ENCODE measurements around the gene GHR.

The GHR gene

DNA sequence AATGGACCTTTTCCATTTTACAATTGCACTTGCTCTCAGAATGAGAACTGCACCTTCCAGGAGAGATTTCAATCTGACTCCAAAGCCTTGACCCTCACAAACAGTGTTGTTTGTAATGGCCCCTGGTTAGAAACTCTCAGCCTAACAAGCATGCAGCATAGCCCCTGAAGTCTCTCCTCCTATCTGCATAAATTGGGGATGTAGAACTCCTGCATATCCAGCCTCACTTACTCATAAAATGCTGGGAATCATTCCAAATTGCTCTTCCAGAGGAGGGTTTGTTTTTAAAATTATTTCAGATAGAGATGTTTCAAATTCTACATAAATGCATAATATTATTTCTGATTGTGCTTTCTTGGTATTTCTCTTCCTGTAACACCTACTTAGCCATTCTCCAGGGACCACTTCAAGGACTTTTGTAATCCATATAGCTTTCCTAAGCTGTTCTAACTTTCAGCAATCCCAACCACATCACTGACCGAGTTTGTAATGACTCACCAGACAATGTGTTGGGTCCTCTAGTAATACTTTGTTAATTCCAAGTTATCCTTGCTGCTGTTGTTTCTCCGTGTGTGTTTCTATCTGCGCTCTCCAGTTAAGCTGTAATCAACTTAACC is 189.6 kb downstream of the GHR start:
- no peak for DNase-seq

DNA sequence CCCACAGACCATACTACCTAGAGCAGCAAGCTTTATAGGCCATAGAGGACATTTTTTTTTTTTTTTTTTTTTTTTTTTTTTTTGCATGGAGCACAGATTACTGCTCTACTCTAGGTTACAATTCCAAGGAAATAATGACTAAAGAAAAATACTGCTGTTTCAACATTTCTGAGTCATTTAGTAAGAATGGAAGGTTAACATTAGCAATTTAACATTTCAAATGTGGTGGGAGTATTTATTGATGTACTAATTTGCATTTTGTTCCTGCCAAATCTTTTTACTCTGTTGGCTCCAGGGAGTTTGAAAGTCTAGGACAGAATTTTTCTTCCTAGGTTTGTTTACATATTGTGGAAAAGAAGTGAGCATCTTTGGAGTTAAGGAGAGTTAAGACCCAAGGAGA is 191.3 kb downstream of the GHR start:
- no peak for DNase-seq

- DNase-seq: no peak
Observed at GRCh38 chr5:42620579-42621216, 197.5 kb downstream of the GHR start.

- no peak for DNase-seq
Observed at GRCh38 chr5:42621242-42621641, 198.0 kb downstream of the GHR start.

DNA sequence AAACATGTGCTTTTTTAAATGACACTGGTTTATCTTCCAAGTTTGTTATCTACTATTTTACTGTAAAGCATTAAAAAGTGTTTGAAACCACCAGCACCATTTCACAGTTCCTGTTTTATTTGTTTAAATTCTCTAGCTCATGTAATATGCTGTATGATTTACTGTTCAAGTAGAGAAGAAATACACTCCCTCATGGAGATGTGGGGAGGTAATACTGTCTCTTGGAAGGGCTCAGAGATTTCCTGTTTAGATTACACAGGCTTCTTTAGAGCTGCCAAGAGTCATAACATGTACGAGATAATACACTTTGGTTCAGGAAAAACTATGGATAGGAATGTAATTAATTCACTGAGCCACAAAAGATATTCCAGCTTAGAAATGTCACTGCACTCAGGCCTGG is 198.4 kb downstream of the GHR start:
- no peak for DNase-seq

DNA sequence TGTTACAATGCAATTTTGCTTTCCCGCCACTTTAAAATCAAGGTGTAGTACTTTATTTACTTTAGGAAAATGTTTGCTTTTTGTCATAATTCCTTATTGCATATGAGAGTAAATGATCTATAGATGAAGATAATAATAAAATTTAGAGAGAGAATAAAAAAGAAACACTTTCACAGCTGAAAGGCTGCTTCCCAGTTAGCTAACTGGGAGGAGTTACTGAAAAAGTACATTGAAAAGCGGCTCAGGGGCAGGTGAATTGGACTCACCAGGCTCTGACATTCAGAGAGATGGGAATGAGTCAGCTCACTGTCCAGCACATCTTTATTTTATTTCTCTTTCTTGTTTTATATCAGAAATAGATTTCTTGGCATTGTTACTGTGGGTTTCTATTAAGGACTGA is 201.7 kb downstream of the GHR start:
- DNase-seq: no peak

DNA sequence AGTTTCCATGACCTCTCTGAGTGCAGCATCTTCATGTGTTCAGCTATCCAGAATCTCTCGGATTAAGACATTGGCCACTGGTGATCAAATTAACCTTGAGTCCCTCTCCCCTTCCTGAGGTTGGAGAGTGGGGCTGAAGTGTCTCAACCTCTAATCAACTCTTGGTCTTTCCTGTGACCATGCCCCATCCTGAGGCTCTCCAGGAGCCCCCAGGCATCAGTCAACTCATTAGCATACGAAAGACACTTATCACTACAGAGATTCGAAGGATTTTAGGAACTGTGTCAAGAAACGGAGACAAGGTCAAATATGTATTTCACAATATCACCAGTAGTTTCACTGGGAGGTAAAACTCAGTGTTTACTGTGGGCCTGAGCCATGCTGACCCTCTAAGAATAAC is 203.2 kb downstream of the GHR start:
- no peak for DNase-seq

DNA sequence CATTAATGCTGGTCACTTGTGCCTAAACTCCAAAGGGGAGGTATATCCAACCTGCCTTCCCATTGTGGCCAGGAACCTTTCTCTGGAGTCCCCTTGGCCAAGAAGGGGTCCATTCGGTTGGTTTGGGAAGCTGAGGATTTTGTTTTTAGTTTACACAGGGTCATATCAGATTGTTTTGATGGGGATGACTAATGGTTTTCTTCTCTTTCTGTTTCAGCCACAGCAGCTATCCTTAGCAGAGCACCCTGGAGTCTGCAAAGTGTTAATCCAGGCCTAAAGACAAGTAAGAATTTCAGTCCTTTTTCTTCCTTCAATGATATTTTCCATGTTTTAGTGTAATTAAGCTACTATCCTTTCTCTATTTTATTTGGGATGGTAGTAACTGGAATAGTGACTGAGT is 205.6 kb downstream of the GHR start:
- DNase-seq: no peak

DNA sequence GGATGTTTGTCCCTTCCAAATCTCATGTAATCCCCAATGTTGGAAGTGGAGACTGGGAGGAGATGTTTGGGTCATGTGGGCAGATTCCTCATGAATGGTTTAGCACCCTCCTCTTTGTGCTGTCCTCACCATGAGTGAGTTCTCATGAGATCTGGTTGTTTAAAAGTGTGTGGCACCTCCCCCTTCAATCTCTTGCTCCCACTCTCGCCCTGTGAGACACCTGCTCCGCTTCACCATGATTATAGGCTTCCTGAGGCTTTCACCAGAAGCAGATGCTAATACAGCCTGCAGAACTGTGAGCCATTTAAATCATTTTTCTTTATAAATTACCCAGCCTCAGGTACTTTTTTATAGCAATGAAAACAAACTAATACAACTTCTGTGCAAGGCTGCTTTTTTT is 206.0 kb downstream of the GHR start:
- no peak for DNase-seq

DNA sequence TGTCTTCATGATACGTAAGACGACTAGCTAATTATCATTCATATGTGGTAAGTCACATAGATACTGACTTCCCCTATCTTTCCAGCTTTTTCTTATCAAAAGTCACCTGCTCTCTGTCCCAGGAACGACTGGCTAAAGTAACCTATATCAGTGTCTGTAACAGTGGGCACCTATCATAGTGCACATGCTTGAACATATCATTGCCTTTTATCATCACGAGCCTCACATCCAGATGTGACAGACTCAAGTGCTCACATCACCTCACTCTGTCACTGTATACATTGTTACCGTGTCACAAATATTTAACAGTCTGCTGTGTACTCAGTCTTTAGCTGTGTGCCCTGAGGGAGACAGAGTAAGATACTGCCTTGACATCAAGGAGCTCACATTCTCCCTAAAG is 208.0 kb downstream of the GHR start:
- no peak for DNase-seq

- no peak for DNase-seq
Observed at GRCh38 chr5:42632354-42632900, 209.2 kb downstream of the GHR start.

GRCh38 chr5:42634575-42634974 is 211.3 kb downstream of the GHR start:
- DNase-seq: no peak

DNA sequence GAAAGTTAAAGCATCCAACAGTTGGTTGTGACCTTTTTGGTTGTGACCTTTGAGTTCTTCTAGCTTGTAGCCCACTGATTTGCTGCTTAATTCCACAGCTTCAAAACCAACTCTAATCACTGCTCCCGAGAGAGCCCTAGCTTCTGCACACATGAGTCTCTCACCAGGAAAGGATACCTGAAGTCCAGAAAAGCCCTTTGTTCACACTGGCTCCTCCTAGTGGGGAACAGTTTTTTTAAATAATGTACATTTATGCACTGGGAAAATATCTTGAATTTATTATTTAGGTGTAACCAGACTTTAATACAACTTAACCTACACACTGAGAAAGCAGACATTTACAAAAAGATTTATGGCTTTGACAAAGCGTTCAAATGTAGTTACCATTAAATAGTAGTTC is 213.2 kb downstream of the GHR start:
- DNase-seq: no peak

DNA sequence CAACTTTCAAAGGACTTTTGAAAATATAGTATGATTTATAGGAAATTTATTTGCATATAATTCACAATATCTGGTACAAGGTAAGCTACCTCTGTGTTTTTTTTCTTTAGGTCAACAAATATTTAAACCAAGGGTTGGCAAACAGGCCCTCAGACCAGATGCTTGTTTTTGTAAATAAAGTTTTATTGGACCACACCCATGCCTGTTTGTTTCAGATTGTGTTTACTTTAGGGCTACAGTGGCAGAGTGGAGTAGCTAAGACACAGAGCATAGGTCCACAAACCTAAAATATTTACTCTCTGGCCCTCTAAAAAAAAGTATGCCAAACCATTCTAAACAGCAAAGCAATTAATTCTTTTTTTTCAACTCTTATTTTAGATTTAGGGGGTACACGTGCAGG is 213.7 kb downstream of the GHR start:
- no peak for DNase-seq

DNA sequence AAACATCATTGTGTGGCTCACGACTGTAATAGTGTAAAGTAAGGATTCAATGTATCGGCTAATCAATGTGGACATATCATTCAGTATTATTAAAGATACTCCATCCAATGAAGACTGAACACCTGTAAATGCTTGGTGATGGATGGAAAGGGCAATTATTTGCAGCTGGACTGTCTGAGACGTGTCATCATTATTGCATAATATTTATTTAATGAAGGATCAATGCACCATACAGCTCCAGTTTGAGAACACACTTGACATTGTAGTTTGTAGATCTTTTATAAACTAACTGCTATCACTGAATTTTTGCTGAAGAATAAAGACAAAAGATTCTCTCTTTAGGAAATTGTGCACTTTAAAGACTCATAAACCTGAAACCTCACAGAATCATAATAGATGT is 215.7 kb downstream of the GHR start:
- no peak for DNase-seq

DNA sequence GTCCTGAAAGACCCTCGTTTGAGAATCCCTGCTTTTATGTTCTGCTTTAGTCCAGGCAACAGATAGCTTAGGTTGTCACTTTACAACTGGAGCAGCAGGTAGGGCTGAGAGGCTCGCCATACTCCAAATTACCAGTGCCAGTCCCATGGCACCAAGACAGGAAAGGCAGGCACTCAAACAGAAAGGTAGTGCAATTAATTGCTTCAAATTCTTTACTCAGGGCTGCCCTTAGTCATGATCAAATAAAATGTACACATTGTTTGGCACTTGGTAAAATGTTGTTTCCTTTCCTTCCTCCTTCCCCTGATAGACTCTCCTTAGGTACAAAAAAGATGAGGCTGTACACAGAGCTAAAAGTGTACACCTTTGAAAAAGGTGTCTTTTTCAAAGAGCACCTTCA is 217.6 kb downstream of the GHR start:
- DNase-seq: no peak

DNA sequence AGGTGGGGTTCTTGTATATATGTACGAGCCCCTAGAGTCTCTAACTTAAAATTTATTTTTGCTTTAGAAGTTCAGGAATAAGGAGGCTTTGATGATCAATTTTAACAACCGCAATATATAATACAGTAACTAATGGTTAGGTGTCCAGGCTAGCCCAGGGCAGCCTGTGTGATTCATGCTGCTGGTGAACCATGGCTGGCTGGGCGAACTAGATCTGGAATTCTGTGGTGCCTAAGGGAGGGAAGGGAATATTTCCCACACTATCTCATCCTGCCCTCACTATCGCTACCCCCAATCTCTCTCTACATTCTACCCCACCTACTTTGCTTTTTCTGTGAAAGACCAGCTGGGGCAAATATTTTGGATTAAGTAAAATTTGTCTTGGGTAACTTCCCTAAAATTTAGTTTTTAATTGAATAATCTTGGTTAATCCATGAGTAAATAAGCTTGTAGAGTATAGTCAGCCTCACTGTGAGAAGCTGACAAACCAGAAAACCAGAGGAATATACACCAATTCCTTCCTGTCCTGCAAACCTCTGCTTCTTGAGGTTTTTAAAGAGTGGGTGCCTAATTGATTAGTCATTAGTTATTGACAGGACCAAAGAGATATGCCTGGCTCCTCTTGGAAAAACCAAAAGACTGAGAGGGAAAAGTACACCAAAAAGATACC is 218.2 kb downstream of the GHR start:
- DNase-seq: no peak

GRCh38 chr5:42642006-42642405 is 218.8 kb downstream of the GHR start:
- no peak for DNase-seq

DNA sequence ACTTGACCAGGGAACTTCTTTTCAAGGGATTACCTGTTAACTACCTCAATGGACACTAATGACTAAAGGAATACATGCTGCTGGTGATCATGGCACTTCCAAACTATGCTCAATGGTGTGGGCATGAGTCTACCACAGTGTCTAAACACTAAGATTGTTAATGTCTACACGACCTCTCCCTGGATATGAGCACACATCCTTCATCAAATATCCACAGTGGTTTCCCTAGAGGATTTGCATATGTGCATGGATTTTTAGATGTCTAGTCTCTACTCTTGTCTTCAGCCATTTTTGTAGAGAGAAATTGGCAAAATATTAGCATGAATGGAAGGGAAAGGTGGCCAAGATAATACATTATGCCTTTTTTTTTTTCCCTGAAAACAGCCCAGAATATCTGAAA is 220.1 kb downstream of the GHR start:
- DNase-seq: no peak

DNA sequence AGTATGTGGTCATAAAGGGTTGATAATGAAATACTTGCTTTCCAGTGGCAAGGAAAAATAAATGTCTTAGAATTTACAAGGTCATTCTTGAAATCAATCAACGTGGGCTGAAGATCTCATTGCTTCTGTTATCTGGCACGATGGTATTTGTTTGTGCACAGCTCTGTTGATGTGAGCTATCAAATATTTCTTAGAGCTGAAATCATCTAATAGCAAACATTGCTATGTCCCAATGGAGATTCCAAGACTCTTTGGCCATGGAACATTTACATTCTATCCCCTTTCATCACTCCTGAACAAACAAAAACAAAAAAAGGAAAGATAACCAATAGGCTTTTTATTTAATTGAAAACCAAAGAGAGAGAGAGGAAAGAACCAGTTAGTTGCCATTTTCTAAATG is 221.9 kb downstream of the GHR start:
- no peak for DNase-seq

- no peak for DNase-seq
Observed at GRCh38 chr5:42648036-42648435, 224.8 kb downstream of the GHR start.

DNA sequence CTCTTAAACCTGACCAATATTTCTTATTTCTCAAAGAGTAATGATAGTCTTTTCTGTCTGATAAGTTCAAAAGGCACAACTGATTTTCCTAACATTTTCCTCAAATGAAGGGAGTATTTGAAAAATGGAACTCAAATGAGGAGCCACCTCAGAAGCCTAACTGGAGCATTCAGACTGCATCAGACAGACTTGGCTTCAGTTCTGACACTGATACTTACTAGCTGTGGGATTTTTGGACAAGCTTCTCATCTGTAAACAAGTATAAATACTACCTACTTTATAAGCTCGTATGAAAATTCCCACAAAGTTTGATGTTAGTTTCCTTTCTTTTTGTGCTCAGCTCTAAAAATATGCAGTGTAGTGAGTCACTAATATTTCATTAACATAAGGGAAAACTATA is 225.7 kb downstream of the GHR start:
- no peak for DNase-seq

DNA sequence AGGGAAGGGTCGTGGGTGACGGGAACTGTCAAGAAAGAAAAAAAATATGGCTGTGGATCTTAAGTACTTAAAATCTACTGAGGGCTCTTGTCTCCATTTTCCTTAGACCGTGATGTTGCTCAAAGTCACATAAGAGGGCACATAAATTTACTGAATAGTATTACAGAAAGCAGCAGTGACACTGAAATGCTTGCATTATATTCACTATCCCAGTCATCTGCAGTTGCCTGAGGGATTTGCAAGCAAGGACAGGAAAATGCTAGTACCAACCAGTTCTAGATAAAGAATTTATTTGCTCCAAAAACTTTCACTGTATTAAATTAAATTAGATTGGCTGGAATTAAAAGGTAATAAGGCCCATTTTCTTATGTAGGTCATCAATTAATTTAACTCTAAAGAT is 226.8 kb downstream of the GHR start:
- no peak for DNase-seq

- DNase-seq: no peak
Observed at GRCh38 chr5:42653705-42654104, 230.5 kb downstream of the GHR start.

DNA sequence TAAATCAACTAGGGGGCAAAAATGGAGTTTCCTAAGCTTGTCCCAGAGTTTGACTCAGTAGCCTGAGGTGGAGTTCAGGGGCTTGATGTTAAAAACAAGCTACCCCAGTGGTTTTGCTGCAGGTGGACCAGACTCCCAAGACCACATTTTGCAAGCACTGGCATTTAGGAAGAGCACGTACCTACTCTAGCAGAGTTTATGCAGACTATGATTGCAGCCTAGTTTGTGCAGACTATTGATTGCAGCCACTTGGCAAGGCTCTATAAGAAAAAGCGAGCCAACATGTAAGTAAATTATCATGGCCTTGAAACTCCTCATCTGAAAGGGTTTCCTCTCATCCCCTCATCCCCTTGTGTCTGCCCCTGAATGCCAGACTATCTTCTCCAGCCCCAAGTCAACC is 231.4 kb downstream of the GHR start:
- DNase-seq: no peak
